ENCODE results near the gene PCIF1. TPM values are rescaled to one million over a fixed set of nuclear protein-coding genes. Genes with fewer than 3 reads are reported as not detected.

PCIF1 gene
- total and polyA plus RNA-seq, 10 donors, result 25.1 to 61.9 (median 45.9) TPM

DNA sequence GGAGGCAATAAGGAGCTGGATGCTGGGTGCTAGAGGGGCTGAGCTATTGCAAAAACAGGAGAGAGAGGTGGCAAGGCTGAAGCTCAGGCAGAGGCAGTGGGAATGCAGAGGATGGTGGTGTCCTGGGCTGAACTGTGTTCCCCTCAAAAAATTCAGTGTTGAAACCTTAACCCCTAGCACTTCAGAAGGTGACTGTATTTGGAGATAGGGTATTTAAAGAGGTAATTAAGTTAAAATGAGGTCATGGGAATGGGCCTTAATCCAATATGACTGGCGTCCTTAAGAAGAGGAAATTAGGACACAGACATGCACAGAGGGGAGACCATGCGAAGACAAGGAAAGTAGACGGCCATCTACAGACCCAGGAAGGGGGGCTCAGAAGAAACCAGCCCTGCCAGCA lies 62.7 kb downstream of the PCIF1 start:
- Histone ChIP-seq H3K36me3 (no peaks in the 10 kb centered on the region), H3K9me3 (no peaks in the 10 kb centered on the region), H3K27me3 (replicated peaks in 1 of 7) (peaks cover 0 to 48% (median 0%) of the 10 kb centered on the region in 7 donors), H3K4me3 (no peak overlapping the region), H3K4me1 (peaks cover 2 to 96% (median 47%) of the 10 kb centered on the region in 6 donors), H3K27ac (no peak overlapping the region)
- intact Hi-C loops (cut with DNase I; ENCODE audit: low total_unique reads), result no loop called here
- DNase-seq, result no peak
- WGBS, 5 donors, result 24 to 46% (median 39%) methylated on average over 3 of the region's 3 CpGs
- no peak for TF ChIP-seq POLR2A (IDR thresholded peaks at IDR 0.05)
- no peak for TF ChIP-seq POLR2AphosphoS5 (IDR thresholded peaks at IDR 0.05)
- TF ChIP-seq, protein P1, sequence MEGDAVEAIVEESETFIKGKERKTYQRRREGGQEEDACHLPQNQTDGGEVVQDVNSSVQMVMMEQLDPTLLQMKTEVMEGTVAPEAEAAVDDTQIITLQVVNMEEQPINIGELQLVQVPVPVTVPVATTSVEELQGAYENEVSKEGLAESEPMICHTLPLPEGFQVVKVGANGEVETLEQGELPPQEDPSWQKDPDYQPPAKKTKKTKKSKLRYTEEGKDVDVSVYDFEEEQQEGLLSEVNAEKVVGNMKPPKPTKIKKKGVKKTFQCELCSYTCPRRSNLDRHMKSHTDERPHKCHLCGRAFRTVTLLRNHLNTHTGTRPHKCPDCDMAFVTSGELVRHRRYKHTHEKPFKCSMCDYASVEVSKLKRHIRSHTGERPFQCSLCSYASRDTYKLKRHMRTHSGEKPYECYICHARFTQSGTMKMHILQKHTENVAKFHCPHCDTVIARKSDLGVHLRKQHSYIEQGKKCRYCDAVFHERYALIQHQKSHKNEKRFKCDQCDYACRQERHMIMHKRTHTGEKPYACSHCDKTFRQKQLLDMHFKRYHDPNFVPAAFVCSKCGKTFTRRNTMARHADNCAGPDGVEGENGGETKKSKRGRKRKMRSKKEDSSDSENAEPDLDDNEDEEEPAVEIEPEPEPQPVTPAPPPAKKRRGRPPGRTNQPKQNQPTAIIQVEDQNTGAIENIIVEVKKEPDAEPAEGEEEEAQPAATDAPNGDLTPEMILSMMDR (IDR thresholded peaks at IDR 0.05 in 8 of 11, conservative IDR thresholded peaks at IDR 0.05 in 3 of 11), result no peak

Other genes with a start within 250 kb of the PCIF1 start
- not detected for gene WFDC13, start 232.6 kb upstream of the PCIF1 start, total RNA-seq
- not detected for gene WFDC13, start 232.6 kb upstream of the PCIF1 start, polyA plus RNA-seq
- gene WFDC10B, start 229.7 kb upstream of the PCIF1 start, total RNA-seq, result not detected
- not detected for gene WFDC10B, start 229.7 kb upstream of the PCIF1 start, polyA plus RNA-seq
- gene SPINT4, start 212.3 kb upstream of the PCIF1 start, total RNA-seq, result not detected
- not detected for gene SPINT4, start 212.3 kb upstream of the PCIF1 start, polyA plus RNA-seq
- gene WFDC3, start 142.8 kb upstream of the PCIF1 start, total RNA-seq, result not detected
- 1 to 10 TPM in 1 of 3 donors, under 1 TPM in 2; 0.70 to 1.2 (median 0.89) TPM for gene WFDC3, start 142.8 kb upstream of the PCIF1 start, polyA plus RNA-seq
- 10 to 100 TPM; 21.0 to 39.3 (median 29.6) TPM for gene DNTTIP1, start 142.7 kb upstream of the PCIF1 start, total RNA-seq
- gene DNTTIP1, start 142.7 kb upstream of the PCIF1 start, polyA plus RNA-seq, result 10 to 100 TPM; 31.8 to 34.7 (median 32.5) TPM
- gene UBE2C, start 122.0 kb upstream of the PCIF1 start, total RNA-seq, result 10 to 100 TPM in 4 of 7 donors, 1 to 10 TPM in 3; 3.0 to 22.2 (median 12.3) TPM
- gene UBE2C, start 122.0 kb upstream of the PCIF1 start, polyA plus RNA-seq, result 10 to 100 TPM; 11.4 to 56.4 (median 19.7) TPM
- gene TNNC2, start 107.4 kb upstream of the PCIF1 start, total RNA-seq, result under 1 TPM in 2 of 7 donors, not detected in 5; 0.54 to 0.89 TPM
- gene TNNC2, start 107.4 kb upstream of the PCIF1 start, polyA plus RNA-seq, result 1 to 10 TPM; 1.4 to 3.4 (median 1.9) TPM
- gene SNX21, start 100.9 kb upstream of the PCIF1 start, total RNA-seq, result 10 to 100 TPM in 6 of 7 donors, 1 to 10 TPM in 1; 8.8 to 32.4 (median 20.0) TPM
- 10 to 100 TPM in 2 of 3 donors, 1 to 10 TPM in 1; 6.3 to 15.8 (median 15.7) TPM for gene SNX21, start 100.9 kb upstream of the PCIF1 start, polyA plus RNA-seq
- 10 to 100 TPM; 19.4 to 37.4 (median 24.7) TPM for gene ACOT8, start 77.3 kb upstream of the PCIF1 start, total RNA-seq
- gene ACOT8, start 77.3 kb upstream of the PCIF1 start, polyA plus RNA-seq, result 10 to 100 TPM; 28.1 to 36.7 (median 34.2) TPM
- 1 to 10 TPM; 4.4 to 7.1 (median 5.4) TPM for gene ZSWIM3, start 77.1 kb upstream of the PCIF1 start, total RNA-seq
- gene ZSWIM3, start 77.1 kb upstream of the PCIF1 start, polyA plus RNA-seq, result 1 to 10 TPM; 3.1 to 4.2 (median 3.5) TPM
- gene ZSWIM1, start 53.5 kb upstream of the PCIF1 start, total RNA-seq, result 10 to 100 TPM in 6 of 7 donors, 1 to 10 TPM in 1; 8.5 to 16.1 (median 11.1) TPM
- gene ZSWIM1, start 53.5 kb upstream of the PCIF1 start, polyA plus RNA-seq, result 1 to 10 TPM; 3.7 to 5.5 (median 3.9) TPM
- 10 to 100 TPM in 1 of 7 donors, 1 to 10 TPM in 6; 1.5 to 11.5 (median 4.0) TPM for gene SPATA25, start 47.1 kb upstream of the PCIF1 start, total RNA-seq
- gene SPATA25, start 47.1 kb upstream of the PCIF1 start, polyA plus RNA-seq, result 1 to 10 TPM in 1 of 3 donors, under 1 TPM in 2; 0.41 to 3.1 (median 0.46) TPM
- gene NEURL2, start 43.5 kb upstream of the PCIF1 start, total RNA-seq, result 10 to 100 TPM in 2 of 7 donors, 1 to 10 TPM in 5; 3.3 to 19.4 (median 6.4) TPM
- gene NEURL2, start 43.5 kb upstream of the PCIF1 start, polyA plus RNA-seq, result 1 to 10 TPM; 2.7 to 4.4 (median 3.5) TPM
- 100 to 1,000 TPM; 162 to 203 (median 183) TPM for gene CTSA, start 43.3 kb upstream of the PCIF1 start, total RNA-seq
- 100 to 1,000 TPM in 1 of 3 donors, 10 to 100 TPM in 2; 56.6 to 105 (median 65.8) TPM for gene CTSA, start 43.3 kb upstream of the PCIF1 start, polyA plus RNA-seq
- 100 to 1,000 TPM in 2 of 7 donors, 10 to 100 TPM in 5; 19.2 to 430 (median 46.7) TPM for gene PLTP, start 22.5 kb upstream of the PCIF1 start, total RNA-seq
- gene PLTP, start 22.5 kb upstream of the PCIF1 start, polyA plus RNA-seq, result 10 to 100 TPM in 2 of 3 donors, 1 to 10 TPM in 1; 7.5 to 58.2 (median 16.7) TPM
- gene ZNF335, start 37.5 kb downstream of the PCIF1 start, total RNA-seq, result 10 to 100 TPM; 25.9 to 46.3 (median 33.8) TPM
- gene ZNF335, start 37.5 kb downstream of the PCIF1 start, polyA plus RNA-seq, result 10 to 100 TPM in 2 of 3 donors, 1 to 10 TPM in 1; 8.2 to 17.9 (median 17.8) TPM
- gene MMP9, start 74.2 kb downstream of the PCIF1 start, total RNA-seq, result 100 to 1,000 TPM in 5 of 7 donors, 10 to 100 TPM in 2; 75.2 to 295 (median 168) TPM
- 10 to 100 TPM; 33.3 to 49.7 (median 37.1) TPM for gene MMP9, start 74.2 kb downstream of the PCIF1 start, polyA plus RNA-seq
- 1 to 10 TPM in 5 of 7 donors, under 1 TPM in 2; 0.20 to 4.0 (median 2.5) TPM for gene SLC12A5, start 94.5 kb downstream of the PCIF1 start, total RNA-seq
- 1 to 10 TPM; 1.8 to 8.7 (median 4.1) TPM for gene SLC12A5, start 94.5 kb downstream of the PCIF1 start, polyA plus RNA-seq
- gene NCOA5, start 155.3 kb downstream of the PCIF1 start, total RNA-seq, result 10 to 100 TPM; 27.3 to 33.2 (median 29.2) TPM
- 10 to 100 TPM; 14.3 to 22.3 (median 16.6) TPM for gene NCOA5, start 155.3 kb downstream of the PCIF1 start, polyA plus RNA-seq
- gene CD40, start 183.6 kb downstream of the PCIF1 start, total RNA-seq, result 10 to 100 TPM; 30.7 to 70.3 (median 44.2) TPM
- gene CD40, start 183.6 kb downstream of the PCIF1 start, polyA plus RNA-seq, result 100 to 1,000 TPM in 1 of 3 donors, 10 to 100 TPM in 2; 66.1 to 108 (median 68.7) TPM

All from spleen (tissue), 11 donors.